ENCODE measurements around the gene SIK3.

Gene SIK3

DNA sequence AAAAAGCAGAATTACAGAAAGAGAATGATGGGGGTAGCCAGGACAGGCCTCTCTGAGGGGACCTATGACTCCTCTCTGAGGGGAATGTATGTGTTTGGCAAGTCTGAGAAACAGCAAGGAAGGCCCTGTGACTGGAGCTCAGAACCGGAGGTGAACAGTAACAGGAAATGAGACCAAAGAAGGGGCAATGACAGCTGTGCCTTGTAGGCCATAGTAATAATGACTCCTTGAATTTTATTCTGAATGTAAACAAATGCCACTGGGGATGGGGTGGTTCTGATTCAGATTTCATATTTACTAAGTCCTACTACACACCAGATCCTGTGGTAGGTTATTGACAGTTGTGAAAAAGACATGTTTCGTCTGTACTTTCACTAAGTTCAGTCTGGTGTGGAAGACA is 208.0 kb downstream of the SIK3 start:
- DNase-seq (ENCODE audit: low read depth): peak; percentile 31
- TF ChIP-seq, protein P1, sequence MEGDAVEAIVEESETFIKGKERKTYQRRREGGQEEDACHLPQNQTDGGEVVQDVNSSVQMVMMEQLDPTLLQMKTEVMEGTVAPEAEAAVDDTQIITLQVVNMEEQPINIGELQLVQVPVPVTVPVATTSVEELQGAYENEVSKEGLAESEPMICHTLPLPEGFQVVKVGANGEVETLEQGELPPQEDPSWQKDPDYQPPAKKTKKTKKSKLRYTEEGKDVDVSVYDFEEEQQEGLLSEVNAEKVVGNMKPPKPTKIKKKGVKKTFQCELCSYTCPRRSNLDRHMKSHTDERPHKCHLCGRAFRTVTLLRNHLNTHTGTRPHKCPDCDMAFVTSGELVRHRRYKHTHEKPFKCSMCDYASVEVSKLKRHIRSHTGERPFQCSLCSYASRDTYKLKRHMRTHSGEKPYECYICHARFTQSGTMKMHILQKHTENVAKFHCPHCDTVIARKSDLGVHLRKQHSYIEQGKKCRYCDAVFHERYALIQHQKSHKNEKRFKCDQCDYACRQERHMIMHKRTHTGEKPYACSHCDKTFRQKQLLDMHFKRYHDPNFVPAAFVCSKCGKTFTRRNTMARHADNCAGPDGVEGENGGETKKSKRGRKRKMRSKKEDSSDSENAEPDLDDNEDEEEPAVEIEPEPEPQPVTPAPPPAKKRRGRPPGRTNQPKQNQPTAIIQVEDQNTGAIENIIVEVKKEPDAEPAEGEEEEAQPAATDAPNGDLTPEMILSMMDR (conservative IDR thresholded peaks at IDR 0.05; ENCODE audit: low read depth, low read length): no peak
- H3K4me3 ChIP-seq (ENCODE audit: low read depth, low read length): no peak overlapping the region

DNA sequence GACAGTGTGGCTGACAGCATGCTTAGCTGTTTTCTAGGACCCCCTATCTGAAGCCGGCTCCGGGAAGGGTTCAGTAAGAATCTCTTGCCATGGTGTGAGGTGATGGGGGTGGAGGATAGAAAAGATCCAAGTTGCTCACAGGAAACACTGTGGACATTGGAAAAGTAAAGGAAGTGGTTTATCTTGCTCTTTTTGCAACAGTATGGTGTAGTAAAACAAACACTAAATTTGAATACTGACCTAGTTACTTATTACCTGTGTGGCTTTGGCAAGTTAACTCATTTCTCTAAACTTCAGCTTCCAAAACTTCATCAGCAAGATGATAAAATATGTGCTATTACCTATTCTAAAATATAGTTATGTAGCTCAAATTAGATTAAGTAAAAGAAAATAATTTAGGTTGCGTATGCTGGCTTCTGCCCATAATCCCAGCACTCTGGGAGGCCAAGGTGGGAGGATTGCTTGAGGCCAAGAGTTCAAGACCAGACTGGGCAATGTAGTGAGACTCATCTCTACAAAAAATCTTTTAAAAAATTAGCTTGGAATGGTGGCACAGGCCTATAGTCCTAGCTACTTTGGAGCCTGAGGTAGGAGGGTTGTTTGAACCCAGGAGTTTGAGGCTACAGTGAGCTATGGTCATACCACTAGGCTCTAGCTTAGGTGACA is 209.2 kb downstream of the SIK3 start:
- TF ChIP-seq, protein P1 (conservative IDR thresholded peaks at IDR 0.05; ENCODE audit: low read depth, low read length): no peak
- DNase-seq (ENCODE audit: low read depth): no peak
- H3K4me3 ChIP-seq (ENCODE audit: low read depth, low read length): no peak overlapping the region

DNA sequence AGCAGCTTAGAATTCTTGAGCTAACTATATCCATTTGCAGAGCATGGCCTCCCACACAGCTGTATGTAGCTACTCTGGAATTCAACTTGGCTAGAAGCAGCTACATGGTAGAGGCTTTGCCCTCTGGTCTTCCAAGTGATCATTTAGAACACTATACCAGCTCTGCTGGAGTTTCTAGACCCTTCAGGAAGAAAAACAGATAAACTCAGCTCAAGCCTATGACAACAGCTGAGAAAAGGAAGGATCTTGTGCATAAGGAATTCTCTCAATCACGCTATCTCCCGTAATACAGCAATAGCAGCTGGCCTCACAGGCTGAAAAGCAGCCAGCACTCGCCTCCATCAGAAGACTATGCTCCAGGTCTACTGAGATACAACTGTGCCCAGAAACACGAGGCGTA is 210.2 kb downstream of the SIK3 start:
- peak; percentile 78 for DNase-seq (ENCODE audit: low read depth)
- no peak overlapping the region for H3K4me3 ChIP-seq (ENCODE audit: low read depth, low read length)
- TF ChIP-seq, protein P1 (conservative IDR thresholded peaks at IDR 0.05; ENCODE audit: low read depth, low read length): no peak

DNA sequence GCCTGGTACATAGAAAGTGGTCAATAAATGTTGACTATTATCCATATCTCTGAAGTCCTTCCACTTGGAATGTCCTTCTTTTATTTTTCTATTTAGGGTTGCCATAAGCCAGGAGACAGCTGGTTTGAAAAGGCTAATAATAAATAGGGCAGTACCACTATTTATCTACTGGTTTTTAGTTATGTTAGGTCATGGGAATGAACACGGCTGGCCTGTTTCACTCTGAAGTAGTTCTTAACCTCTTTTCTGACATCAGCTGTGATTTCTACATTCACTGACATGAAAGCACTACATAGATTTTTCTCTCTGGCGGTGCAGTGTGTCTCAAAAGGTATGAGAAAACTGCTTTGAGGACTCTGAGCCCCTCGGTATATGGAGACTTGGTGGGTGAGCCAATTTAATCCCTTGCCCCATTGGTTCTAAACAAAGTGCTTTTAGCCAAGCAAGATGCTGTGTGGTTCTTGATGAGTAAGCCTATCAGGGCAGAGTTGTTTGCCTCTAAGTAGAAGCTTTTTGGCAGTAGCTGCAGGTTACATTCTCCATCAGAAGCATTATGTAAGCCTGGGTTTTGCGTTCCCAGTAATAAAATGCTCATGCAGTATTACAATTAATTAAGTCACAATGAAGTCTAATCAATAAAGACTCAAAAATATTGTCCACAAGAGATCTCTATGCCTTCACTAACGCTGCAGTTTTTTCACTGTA is 212.1 kb downstream of the SIK3 start:
- peak; percentile 58 for DNase-seq (ENCODE audit: low read depth)
- TF ChIP-seq, protein P1 (conservative IDR thresholded peaks at IDR 0.05; ENCODE audit: low read depth, low read length): no peak
- H3K4me3 ChIP-seq (ENCODE audit: low read depth, low read length): no peak overlapping the region

DNA sequence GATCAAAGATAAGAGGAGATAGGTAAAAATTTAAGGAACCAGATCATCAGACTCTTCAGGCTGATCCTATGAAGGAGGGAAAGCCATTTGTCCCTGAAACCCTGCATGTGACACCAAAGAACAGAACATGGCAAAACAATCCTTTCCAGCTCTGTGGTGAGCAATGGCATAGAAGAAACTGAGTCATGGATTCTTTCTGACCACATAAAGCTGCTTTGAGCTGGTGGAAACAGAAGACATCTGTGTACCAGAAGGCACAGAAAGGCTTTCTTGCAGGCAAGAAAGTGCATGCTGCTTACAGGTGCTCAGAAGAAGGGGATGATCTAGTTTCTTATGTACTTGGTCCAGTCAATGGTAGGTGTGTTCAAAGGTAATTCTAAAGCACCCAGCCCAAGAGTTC is 215.8 kb downstream of the SIK3 start:
- no peak overlapping the region for H3K4me3 ChIP-seq (ENCODE audit: low read depth, low read length)
- DNase-seq (ENCODE audit: low read depth): peak; percentile 53
- TF ChIP-seq, protein P1 (conservative IDR thresholded peaks at IDR 0.05; ENCODE audit: low read depth, low read length): no peak

DNA sequence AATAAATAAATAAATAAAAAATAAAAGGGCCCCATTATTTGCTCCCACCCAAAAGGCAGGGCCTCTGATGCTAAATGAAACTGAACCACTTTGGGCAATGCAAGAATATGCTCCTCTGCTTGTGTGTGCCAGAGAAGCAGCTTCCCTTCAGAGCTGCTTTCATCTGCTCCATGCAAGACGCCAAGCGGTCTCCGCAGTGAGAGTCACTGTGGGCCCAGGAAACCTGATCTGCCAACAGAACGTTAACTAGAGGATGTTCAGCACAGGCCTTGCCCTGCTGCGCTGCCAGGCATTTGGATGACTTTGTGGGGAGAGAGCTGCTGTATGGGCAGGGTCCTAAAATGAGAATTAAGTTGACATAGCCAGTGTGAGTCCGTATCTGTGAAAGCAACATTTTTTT is 217.1 kb downstream of the SIK3 start:
- TF ChIP-seq, protein P1 (conservative IDR thresholded peaks at IDR 0.05; ENCODE audit: low read depth, low read length): no peak
- H3K4me3 ChIP-seq (ENCODE audit: low read depth, low read length): no peak overlapping the region
- DNase-seq (ENCODE audit: low read depth): no peak
